Measurements from ENCODE around the gene BCAR3.
A peak's percentile ranks its signal among the peaks of the same experiment; 100 is the strongest.

Gene BCAR3

DNA sequence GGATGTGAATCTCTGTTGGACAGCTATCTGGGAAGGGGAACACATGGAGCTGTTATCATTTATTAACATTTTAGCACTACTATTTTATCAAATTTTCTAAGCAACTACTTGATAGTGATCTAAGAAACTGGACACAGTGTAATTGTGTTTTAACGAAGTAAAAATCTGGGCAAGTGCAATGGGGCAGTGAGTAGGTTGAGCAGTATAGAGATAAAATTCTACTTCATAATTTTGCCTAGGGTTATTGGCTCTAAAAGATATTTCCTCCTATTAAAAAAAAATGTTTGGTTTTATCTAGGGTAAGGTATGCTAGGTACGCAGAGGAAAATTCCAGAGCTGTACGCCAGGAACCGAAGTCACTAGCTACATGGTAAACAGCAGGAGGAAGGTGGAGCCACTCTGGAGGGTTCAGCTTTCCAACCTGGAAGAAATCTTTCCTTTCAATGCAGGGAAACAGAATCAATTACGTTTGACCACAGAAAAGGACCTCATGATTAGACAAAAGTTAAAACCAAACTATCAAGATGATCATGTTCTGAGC lies 43.3 kb downstream of the BCAR3 start:
- no peak for DNase-seq (ENCODE audit: low spot score)

DNA sequence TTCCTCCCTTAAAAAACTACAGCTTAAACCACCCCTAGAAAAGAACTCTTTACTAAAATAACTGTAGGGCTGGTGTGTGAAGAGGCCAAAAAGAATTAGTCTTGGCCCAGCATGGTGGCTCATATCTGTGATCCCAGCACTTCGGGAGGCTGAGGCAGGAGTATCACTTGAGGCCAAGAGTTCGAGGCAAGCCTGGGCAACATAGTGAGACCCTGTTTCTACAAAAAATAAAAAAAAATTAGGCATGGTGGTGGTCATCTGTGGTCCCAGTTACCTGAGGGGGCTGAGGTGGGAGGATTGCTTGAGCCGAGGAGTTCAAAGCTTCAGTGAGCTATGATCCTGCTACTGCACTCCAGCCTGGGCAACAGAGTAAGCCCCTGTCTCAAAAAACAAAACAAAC lies 44.9 kb downstream of the BCAR3 start:
- DNase-seq (ENCODE audit: low spot score): no peak

DNA sequence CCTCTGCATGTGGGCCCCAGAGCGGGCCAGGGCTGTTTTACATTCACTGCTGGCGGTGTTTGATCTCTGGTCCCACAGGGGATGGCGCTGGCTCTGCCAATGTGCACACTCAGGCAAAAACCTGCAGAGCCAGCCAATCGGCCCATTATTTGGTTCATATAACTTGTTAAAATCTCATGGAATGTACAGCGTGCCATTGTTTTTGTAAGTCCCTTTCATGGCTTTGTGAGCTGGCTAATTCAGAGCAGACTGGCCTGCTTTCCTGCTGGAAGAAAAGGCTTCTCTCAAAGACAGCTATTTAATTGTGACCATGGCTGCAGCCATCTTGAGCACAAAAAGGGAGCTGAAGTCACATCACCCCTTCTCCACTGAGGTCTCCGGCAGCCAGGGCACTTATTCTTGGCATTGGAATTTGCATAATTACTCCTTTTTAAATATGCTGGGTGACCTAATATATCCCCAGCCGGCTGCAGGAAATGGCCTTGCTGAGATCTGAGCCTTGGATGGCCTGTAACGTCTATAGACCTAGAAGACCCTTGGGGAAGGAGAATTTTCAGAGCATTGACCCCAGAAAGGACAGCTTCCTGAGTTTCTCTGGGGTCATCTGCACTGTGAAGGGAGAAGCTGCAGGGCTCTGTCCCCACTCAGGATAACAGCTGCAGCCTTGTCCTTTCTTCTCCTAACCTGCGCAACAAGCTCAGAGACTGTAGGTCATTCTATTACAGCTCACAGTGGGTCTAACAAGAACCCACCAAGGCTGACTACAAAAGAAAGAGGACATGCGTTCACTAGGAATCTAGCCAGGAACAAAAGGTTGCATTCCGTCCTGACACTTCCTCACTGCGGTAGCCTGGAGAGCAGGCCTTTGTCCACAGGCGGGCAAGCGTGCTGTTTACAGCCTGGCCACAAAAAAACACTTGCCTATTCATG lies 45.8 kb downstream of the BCAR3 start:
- no peak for DNase-seq (ENCODE audit: low spot score)

DNA sequence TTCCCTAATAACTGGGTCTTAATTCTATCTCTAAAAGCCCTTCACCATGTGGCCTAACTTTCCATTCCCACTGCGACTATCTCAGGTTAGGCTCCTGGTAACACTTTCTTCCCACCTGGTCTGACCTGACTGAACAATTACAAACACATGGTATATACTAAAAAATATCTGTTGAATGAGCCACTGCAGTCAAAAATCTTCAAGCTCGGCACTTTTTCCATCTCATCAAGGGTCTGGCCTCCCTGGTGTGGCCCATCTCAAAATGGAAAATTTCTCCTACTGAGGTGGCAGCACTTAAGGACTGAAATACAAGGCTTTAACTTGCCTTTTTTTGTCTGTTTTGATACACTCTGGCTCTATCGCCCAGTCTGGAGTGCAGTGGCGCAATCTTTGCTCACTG lies 48.3 kb downstream of the BCAR3 start:
- no peak for DNase-seq (ENCODE audit: low spot score)

DNA sequence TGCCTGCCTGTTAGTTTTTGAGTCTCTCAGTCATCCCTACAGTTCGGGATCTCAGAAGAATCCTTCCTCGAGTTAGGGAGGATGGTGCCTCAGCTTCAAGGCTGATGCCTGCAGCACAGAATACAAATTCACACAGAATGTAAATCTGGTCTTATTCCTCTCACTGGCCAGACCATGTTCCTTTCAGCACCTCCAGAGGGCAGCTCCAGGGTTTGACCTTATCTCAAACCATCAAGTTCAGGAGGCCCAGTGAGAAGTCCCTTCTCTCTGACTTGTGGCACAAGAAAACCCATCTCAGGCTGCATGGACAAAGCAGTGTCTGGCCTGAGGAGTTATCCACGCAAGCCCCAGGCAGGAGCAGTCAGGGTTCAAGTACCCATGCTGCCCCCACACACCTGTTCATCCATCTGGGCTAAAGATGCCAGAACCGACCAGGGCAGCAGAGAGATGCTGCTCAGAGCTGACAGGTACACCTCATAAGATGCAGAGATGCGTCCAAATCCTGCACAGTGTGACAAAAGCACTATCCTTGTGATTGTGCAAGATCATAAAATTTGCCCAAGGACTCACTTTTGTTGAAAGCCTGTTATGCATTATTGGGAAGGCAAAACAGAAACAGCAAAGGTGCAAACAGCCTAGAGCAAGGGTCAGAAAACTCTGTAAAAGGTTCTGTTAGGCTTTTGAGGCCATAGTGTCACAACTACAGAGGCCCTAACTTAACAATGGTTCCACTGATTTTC lies 49.8 kb downstream of the BCAR3 start:
- no peak for DNase-seq (ENCODE audit: low spot score)

DNA sequence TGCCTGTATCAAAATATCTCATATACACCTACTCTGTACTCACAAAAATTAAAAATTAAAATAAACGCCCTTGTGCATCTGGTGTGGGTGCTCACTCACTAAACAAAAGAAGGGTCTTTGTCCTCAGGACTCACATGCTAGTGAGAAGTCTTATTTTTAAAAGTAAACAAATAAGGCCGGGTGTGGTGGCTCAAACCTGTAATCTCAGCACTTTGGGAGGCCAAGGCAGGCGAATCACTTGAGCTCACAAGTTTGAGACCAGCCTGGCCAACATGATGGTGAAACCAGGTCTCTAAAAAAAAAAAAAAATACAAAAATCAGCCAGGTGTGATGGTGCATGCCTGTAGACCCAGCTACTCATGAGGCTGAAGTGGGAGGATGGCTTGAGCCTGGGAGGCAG lies 51.5 kb downstream of the BCAR3 start:
- DNase-seq (ENCODE audit: low spot score): no peak

DNA sequence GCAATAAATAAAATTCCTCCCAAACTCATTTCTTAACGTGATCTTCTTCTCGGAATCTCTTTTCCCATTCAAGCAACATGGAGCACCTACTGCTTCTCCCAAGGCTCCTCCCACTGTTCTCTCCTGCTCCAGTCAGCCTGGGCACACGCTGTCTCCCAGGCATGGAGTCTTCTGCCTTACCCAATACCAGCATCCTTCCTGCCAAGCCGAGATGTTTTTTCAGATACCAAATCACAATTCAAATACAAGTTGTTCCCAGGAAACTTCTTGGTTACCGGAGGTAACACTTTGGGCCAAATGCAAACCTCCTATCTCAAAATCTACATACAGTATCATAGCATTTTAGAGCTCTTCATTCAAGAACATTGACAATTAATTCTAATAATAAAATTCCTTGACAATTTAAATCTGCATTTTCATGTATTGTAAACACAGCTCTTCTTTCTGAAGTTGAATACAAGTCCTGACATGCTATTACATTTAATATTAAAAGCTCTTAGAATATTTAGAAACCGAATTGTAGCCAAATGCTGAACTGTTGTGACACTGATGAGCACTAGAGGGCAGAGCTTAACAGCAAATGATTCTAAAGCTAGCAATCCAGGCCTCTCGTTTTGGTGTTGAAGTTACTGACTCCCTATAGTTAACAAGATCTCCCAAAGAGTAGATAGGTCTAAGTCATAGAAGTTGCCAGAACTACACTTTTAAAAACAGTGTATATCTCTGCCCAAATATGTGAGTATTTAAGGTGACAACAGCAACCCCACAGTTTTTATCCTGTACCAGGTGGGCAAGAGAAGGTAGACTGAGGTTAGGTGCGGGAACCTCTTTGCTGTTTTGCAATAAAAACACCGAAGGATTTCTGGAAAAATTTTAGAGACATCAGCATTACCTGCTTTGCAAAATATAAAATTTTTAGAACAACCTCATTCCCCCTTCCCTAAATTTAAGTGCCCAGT lies 52.3 kb downstream of the BCAR3 start:
- DNase-seq (ENCODE audit: low spot score): no peak

DNA sequence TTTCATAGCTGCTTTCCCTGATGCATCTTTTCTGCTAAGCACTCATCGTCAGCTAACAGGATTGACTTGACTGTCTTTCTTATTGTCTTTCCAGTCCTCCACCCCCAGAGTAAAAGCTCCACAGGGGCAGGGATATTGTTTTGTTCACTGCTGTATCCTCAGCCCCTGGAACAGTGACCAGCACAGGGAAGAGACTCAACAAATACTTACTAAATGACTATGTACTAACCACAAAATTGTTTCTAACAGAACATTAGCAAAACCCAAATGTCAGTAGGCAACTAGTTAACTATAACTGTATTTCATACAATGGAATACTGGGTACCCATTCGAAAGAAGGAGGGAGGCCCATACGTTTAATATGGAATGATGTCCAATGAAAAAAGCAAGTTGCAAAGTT lies 53.0 kb downstream of the BCAR3 start:
- DNase-seq (ENCODE audit: low spot score): no peak

DNA sequence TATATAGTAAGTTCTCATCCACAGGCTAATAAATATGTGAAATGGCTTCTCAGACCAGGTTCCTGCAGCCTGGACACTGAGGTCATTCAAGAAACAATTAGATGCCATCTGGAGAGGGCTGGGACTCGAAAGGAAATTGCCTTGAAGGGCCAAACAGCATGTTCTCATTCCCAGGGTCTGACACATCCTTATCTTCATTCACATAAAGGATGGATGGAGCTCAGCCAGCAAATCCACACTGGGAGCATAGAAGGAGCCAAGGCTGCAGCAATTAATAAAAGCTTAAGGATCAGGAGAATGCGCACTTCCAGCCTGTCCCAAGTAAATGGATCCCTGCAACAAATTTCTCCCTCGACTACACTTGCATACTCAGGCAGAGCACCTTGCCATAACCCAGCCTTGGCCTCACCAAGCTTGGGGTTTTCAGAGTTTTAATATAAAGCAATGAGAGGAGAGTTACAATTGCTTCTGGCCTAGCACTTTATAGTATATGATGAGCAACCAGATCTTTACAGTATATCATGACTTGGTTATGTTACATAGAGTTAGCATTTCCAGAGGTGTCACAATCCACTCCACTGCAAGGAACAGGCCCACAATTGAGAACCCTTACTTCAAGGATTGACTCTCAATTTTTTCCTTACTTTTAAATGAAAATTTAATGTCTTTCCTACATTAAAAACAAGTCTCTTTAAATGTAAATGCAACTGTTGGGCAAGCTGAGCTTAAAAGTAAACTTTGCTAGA lies 55.9 kb downstream of the BCAR3 start:
- no peak for DNase-seq (ENCODE audit: low spot score)

DNA sequence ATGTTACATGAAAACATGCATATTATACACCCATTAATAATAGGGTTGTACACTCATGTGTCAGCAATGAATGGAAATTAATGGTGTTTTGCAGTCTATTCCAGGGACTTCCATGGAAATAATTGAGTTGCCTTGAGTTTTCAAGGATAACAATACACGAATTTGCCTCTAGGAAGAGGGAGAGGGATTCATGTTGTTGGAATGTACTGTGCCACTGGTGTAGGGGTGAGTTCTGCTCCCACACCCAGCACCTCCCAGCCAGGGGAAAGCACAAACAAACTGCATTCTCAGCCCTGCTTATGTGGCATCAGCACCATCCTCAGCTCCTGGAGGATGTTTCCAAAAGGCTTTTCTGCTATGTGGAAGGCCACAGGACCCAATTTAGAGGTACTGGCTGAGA lies 57.8 kb downstream of the BCAR3 start:
- DNase-seq (ENCODE audit: low spot score): no peak

DNA sequence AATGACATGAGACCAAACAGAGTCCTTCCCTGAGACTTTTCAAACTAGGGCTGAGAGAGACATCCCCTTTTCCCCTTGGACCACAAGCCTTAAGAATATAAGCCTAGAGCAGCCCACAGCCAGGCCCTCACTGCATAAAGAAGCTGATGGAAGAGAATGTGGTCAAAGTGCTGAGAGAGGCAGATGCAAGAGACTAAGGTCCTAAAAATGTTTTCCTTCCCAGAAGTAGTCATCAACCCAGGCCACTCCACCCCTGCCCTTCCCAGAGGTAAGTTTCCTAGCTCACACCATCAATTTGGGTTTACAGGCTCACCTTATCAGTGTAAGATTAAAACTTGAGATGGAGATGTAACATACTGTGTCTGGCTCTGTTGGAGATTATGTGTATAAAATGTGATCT lies 58.2 kb downstream of the BCAR3 start:
- DNase-seq (ENCODE audit: low spot score): no peak

DNA sequence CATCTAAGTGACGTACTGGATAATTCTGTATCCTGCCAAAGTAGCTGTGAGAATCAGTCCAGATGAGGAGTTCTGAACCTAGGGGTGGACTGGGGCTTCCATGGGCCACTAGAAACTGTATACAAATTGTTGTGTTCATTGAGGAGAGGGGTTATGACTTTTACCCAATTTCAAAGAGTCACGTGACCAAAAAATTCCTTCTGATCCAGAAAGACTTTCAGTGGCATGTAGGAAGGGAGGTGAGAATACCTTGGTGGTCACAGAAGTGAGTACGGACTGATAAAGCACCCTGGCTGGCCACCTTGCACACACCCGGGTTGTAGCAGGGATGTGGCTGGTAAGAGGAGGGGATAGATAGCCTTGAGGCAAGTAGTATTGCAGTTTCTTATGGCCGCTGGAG lies 60.4 kb downstream of the BCAR3 start:
- DNase-seq (ENCODE audit: low spot score): no peak

DNA sequence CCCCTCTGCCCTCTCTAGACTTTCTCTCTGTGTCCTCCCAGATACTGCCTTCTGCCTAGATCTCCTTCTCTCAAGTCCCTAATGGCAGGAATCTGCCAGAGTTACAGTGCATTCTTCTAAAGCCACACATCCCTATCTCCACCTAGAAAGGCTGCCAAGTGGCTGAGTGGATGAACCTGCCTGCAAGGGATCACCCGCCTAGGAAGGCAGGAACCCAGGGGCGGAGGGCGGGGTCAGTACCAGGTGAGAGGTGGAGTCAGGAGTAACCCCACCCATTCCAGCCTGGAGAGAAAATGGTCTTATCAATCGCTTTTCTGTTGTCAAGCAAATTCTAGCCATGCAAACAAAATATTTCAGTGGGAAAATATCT lies 60.8 kb downstream of the BCAR3 start:
- DNase-seq (ENCODE audit: low spot score): no peak

DNA sequence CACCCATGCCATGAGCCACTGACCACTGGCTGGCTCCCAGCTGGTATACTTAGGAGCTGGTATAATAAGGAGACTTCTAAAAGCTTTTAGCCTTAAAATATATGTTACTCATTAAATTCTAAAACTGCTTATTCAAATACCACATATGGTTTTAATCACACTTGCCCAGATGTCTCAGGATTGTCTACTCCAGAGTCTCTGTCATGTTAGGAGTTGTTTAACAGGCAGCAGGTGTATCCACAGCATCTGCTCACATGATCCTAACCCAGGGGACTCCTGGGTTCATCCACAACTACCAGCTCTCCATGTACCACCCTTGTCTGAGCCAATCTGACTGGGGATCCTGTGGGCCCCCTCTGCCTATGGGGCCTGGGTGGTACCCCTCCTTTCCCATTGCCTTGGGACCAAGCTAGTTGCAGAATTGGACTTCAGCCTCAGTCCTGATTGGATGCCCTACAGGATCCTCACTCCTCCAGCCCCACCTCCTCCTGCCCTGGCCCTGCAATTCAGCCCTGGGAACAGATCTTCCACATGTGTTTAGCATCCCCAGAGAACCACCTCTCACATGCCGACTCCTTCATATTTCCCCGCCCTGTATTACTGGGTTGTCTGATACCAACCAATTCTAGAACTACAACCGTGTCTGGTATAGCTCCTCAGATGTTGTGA lies 61.3 kb downstream of the BCAR3 start:
- DNase-seq (ENCODE audit: low spot score): no peak

DNA sequence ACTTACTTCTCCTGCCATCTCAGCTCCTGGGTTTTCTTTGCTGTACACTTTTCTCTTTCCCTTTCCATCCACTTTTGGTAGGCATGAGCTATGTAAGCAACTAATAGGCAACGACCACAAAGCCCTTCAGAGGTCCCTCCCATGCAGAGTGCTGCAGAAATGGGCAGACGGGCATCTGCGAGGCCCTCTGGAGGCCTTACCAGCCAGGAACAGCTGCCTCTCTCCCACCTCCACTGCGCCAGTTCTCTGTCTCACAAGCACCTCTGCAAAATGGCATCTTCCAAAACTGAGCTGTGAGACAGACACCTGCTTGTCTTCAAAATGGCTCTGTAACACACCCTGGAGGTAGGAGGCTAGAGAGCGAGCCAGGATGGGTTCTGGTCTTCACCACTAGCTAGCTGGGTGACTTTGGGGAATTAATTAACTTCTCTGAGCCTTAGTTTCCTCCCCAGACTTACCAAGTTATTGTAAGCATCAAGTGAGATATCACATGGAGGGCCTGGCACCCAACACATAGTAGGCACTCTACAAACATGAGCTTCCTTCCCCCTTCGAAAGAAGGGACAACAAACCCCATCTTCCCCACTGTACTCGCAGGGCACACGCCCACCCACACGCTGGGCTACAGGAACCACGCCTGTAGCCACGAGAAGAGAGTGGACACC lies 62.0 kb downstream of the BCAR3 start:
- DNase-seq (ENCODE audit: low spot score): no peak

DNA sequence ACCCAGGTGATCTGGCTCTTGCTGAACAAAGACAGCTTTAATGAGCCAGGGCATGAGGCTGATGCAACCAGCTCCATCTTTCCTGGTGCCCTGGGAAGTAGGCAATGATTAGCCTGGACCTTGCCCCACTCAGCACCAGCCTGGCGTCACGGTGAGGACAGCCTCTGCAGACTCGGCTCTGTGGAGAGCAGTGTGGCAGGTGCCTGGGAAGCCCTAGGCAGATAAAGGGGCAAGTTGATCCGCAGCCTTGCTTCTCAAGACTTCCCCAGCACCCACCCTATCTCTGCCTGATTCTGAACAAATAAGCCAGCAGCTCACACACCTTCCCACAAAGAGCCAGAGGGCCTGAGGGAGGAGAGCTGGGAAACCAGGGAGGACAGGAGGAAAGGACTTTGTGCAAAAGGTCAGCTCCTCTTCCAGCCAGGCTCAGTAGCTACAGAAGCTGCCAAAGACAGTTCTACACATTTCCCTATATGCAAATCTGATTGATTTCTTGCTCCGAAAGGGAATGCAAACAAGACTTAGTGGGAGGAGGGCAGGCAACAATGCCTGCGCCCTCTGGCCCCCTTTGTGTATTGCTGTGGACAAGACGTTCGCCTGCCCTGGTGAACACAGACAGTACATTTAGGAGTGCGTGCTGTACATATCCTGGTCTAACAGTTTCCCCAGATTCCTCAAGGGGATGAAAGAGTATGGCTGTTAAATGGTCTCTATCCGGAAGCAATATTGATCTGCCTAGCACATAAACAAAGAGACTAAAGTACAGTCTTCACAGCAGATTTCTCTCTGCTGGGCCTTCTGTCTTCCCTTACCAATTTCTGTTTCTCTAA lies 63.8 kb downstream of the BCAR3 start:
- peak; percentile 59 for DNase-seq (ENCODE audit: low spot score)

DNA sequence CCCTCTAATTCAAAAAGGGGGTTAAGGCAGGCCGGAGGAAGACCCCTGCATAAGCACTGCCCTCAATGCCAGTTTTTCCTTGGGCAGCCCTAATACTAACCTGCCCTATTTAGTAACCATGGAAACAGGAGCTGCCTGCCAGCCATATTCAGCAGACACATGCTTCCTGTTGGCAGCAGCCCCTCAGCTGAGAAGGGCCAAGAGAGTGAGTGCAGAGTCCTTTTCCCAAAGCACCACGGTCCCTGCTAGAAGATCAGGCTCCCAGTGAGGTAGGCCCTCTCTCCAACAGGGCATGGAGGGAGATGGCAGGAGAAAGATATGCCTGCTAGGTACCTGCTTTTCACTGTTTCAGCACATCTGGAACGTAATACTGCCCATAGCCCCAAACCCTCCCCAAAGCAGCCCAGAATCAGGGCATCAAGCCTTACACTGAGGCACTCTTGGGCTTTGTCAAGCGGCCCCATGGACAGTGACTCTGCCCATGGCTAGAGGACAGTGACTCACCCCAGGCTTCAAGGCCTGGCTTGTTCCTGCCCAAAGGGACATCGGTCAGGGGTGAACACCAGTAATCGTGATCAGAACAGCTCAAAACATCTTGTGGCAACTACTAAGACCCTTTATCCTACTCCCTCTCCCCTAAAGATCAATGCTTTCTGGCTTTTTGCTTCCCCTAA lies 64.5 kb downstream of the BCAR3 start:
- DNase-seq (ENCODE audit: low spot score): no peak

DNA sequence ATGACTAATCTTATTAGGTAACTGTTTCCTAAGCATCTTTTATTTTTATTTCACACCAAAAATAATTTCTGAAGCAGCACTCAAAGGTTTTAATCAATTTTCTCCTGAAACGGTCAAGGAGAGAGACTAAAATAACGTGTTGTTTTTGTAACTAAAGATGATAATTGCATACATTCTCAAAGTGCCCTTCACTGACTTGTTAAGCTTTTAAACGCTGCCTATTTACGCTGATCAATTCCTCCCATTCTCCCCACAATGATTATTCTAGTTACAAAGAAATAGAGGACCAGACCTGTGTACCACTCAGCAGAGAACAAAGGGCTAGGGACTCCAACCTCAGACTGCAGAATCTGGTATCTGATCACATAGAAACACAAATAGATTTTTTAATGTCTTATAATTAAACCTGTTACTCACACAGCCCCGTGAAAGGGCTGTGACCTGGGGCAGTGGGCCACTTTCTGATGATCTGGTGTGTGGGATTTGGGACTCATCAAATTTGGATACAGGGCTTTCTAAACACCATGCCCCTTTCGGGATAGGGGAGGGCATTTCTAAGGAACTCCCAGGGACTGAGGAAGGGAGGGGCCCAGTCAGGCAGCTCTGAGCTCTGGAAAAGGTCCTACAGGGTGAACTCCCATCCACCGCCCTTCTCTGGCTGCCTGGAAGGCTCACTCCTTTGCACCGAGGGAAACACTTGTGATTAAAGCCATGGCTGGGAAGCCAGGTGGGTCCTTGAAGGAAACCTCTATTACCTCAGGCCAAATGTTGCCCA lies 65.2 kb downstream of the BCAR3 start:
- no peak for DNase-seq (ENCODE audit: low spot score)
